ENCODE data around the gene REEP3. TPM values are rescaled to one million over a fixed set of nuclear protein-coding genes. Genes with fewer than 3 reads are reported as not detected.

The REEP3 gene
- total RNA-seq, 1 donor from 2014 or later = 33.1 TPM

DNA sequence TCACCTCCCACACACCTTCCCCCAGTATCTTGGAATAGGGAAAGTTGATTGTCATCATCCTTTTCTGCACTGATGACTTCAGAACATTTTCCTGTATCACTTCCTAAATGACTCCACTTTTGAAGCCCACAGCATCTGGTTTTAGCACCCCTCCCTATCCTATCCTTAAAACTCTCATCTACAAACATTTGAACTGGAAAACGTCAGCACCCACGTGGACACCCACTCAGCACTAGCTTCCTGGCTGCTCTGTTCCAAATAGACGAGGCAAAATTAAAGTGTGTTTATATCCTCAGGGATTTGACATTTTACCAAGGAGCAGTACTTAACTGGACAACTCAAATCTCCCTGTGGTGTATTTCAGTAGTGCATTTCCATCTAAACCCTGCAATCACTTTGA lies 73.9 kb downstream of the REEP3 start:
- Mint-ChIP-seq H3K36me3 (peaks cover 36% of the 10 kb centered on the region), H3K4me1 (peaks cover 6% of the 10 kb centered on the region), H3K27me3 (ENCODE audit: low read depth) (no peaks in the 10 kb centered on the region), H3K9me3 (no peaks in the 10 kb centered on the region), H3K4me3 (no peak overlapping the region), H3K27ac (no peak overlapping the region)
- TF ChIP-seq, protein P1, sequence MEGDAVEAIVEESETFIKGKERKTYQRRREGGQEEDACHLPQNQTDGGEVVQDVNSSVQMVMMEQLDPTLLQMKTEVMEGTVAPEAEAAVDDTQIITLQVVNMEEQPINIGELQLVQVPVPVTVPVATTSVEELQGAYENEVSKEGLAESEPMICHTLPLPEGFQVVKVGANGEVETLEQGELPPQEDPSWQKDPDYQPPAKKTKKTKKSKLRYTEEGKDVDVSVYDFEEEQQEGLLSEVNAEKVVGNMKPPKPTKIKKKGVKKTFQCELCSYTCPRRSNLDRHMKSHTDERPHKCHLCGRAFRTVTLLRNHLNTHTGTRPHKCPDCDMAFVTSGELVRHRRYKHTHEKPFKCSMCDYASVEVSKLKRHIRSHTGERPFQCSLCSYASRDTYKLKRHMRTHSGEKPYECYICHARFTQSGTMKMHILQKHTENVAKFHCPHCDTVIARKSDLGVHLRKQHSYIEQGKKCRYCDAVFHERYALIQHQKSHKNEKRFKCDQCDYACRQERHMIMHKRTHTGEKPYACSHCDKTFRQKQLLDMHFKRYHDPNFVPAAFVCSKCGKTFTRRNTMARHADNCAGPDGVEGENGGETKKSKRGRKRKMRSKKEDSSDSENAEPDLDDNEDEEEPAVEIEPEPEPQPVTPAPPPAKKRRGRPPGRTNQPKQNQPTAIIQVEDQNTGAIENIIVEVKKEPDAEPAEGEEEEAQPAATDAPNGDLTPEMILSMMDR (IDR thresholded peaks at IDR 0.05; ENCODE audit: unreplicated experiment) = no peak
- DNase-seq (ENCODE audit: low spot score in 2 of 2, unreplicated experiment in 2 of 2) = no peak

DNA sequence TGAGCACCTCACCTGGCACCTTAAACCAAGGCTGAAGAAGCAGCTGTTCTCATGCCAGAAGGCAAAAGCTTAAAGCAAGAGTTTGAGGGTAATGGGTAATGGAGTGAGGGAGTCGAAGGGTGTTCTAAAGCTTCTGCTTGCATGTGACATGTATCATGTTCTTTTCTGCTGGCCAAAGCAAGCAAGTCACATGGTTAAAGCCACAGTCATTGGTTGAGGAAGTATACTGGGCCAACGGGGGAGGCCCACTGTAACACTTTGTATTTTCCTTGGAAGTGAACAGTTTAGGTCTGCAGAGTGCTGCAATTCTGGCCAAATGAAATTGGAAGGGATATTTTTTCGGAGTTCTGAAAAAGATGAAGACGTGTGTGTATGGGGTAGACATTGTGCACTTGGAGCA lies 75.7 kb downstream of the REEP3 start:
- TF ChIP-seq, protein P1 (IDR thresholded peaks at IDR 0.05; ENCODE audit: unreplicated experiment) = no peak

DNA sequence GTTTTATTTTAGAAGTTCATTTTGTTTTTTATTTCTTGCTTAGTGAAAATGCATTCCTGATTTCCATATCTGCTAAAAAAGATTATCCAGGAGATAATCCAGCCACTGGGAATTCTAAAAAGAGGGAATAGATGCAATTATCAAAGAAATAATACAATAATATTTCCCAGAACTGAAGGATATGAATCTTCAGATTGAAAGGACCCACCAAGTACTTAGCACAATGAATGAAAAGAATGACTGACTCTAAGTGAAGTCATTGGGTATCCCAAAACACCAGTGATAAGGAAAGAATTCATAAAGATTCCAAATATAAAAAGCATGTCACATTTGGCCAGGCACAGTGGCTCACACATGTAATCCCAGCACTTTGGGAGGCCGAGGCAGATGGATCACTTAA lies 79.3 kb downstream of the REEP3 start:
- no peak for DNase-seq (ENCODE audit: low spot score in 2 of 2, unreplicated experiment in 2 of 2)
- H3K36me3 Mint-ChIP-seq = peaks cover 40% of the 10 kb centered on the region

More for the DNA sequence above, 75.7 kb downstream of the REEP3 start:
- Mint-ChIP-seq H3K27me3 (ENCODE audit: low read depth) (no peaks in the 10 kb centered on the region), H3K9me3 (no peaks in the 10 kb centered on the region), H3K4me1 (peaks cover 3% of the 10 kb centered on the region), H3K36me3 (peaks cover 47% of the 10 kb centered on the region), H3K4me3 (no peak overlapping the region), H3K27ac (no peak overlapping the region)
- DNase-seq (ENCODE audit: low spot score in 2 of 2, unreplicated experiment in 2 of 2) = no peak

DNA sequence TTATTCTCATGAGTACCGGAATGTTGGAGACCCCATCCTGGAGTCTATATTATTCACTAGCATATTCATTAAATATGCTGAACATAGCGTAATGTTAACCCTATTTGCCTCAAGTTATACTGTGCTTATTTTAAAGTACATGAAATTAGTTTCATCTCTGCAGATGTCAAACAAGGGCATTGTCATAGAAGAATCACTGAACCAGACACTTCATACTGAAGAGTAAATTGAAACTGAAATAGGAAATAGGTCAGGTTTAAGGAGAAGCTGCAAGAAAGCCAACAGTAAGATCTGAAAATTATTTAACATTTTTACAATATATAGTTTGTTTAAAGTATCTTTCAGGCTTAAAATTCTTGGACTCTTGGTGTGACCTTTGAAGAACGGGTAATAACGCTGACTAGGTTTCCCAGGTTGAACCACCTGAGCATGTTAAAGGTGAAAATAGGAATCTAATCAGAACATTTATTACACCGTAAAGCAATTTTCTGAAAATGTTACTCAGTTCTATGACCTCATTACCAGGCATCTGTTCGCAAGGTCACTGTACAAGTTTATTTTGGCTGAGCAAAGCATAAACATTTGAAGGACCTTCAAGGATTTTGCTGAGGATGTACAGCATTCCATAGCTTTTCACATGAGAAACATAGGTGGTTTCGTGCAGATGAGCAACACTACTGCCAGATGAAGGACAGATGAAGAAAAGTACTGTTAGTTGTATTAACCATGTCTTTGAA lies 82.7 kb downstream of the REEP3 start:
- H3K27ac Mint-ChIP-seq = no peak overlapping the region
- H3K36me3 Mint-ChIP-seq = peaks cover 23% of the 10 kb centered on the region
- no peak for DNase-seq (ENCODE audit: low spot score in 2 of 2, unreplicated experiment in 2 of 2)
- TF ChIP-seq, protein P1 (IDR thresholded peaks at IDR 0.05; ENCODE audit: unreplicated experiment) = no peak
- H3K4me3 Mint-ChIP-seq = no peak overlapping the region
- no peaks in the 10 kb centered on the region for H3K9me3 Mint-ChIP-seq
- H3K27me3 Mint-ChIP-seq (ENCODE audit: low read depth) = no peaks in the 10 kb centered on the region
- no peaks in the 10 kb centered on the region for H3K4me1 Mint-ChIP-seq

More for the DNA sequence above, 79.3 kb downstream of the REEP3 start:
- H3K9me3 Mint-ChIP-seq = no peaks in the 10 kb centered on the region
- H3K4me1 Mint-ChIP-seq = no peaks in the 10 kb centered on the region
- H3K4me3 Mint-ChIP-seq = no peak overlapping the region
- H3K27me3 Mint-ChIP-seq (ENCODE audit: low read depth) = no peaks in the 10 kb centered on the region
- TF ChIP-seq, protein P1 (IDR thresholded peaks at IDR 0.05; ENCODE audit: unreplicated experiment) = no peak
- H3K27ac Mint-ChIP-seq = no peak overlapping the region

DNA sequence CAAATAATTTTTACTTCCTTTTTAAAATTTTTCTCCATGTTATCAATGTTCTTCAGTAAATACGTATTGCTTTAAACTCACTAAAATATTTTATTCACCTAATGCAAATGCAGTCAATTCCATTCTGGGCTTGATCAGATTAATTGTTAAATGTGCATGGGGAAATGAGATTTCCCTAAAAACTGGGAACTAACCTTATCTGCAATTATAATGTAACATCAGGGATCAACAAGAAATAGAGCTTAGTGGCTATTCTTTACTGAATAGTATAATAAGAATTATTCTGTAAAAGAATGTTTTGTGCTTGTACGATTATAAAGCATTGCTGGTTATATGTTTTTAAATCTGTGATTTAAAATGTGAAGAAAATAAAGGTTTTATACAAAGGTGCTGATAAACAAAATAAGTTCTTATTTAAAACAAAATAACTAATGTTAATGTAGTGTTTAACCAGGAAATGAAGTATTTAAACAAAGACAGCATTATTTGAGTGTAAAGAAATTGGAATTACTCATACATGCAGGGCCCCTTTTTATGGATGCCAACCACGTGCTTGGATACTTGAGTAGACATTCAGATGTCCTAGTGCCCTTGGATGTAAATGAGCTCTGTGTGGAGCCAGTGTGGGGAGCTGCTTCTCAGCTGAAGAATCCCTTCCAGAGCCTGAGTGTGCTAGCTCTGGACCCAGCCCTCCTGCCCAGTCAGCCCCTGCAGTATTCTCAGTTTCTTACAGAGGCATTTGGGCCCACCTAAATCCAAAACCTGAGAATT lies 84.2 kb downstream of the REEP3 start:
- no peak for DNase-seq (ENCODE audit: low spot score in 2 of 2, unreplicated experiment in 2 of 2)
- Mint-ChIP-seq H3K36me3 (peaks cover 17% of the 10 kb centered on the region), H3K9me3 (no peaks in the 10 kb centered on the region), H3K4me1 (no peaks in the 10 kb centered on the region), H3K4me3 (no peak overlapping the region), H3K27me3 (ENCODE audit: low read depth) (no peaks in the 10 kb centered on the region), H3K27ac (no peak overlapping the region)
- TF ChIP-seq, protein P1 (IDR thresholded peaks at IDR 0.05; ENCODE audit: unreplicated experiment) = no peak

Measured in mesothelial cell of epicardium (in vitro differentiated cells).